ENCODE measurements around the gene DAB2IP.
A peak's percentile ranks its signal among the peaks of the same experiment; 100 is the strongest.
"Not testable (repeated sequence)": the region's sequence is repeated elsewhere in the genome, so short reads cannot be mapped to it uniquely, and the experiment has no call there.

The DAB2IP gene

DNA sequence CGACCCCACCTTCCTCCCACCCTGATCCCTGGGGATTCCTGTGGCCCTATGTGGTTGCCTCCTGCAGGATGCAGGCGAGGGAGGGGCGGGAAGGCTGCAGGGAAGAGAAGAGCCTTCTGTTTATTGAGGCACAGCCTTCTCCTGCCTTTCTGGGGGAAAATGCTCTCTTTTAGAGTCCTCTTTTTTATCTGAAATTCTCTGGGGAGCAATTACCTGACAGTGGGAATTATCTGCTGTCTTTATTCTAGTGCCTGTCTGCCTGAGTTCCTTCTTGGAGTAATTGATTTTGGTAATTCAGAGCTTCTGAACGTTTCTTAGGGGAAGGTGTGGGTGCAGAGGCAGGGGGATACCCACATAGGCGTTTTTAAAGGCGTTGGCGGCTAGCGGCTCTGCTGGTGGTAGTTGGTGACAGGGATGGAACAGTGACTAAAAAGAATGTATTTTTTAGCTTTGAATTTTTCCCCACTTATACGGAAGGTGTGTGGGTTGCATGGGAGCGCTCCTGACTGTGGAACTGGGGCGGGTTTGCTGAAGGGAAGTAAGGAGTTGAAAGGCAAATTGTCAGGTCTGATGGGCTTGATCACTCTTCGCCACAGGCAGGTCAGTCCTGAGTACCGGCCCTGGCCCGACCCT is 35.2 kb upstream of the DAB2IP start:
- intact Hi-C loops (cut with DNase I; ENCODE audit: low total_unique reads), result no loop called here
- no peak for DNase-seq

DNA sequence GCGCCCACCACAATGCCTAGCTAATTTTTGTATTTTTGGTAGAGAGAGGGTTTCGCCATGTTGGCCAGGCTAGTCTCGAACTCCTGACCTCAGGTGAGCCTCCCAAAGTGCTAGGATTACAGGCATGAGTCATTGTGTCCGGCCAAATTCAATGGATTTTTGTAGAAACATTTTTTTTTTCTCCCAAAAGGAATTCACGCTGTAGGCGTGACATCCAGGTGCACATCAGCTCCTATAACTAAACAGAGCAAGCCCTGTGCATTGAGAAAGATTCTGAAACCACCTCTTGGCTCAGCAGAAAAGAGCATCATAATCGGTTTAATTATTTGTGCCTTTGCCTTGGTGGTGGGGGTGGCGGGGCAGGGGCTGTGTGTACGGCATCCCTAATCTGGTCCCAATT is 32.9 kb upstream of the DAB2IP start:
- Histone ChIP-seq H3K27ac (no peak overlapping the region), H3K9me3 (no peaks in the 10 kb centered on the region), H3K4me3 (no peak overlapping the region), H3K27me3 (no peaks in the 10 kb centered on the region), H3K4me1 (peaks cover 0 to 11% (median 5%) of the 10 kb centered on the region in 4 donors), H3K36me3 (no peaks in the 10 kb centered on the region)
- intact Hi-C loops (cut with DNase I; ENCODE audit: low total_unique reads), result no loop called here
- no peak for TF ChIP-seq CTCF (IDR thresholded peaks at IDR 0.05)
- DNase-seq, result no peak

More for the DNA sequence above, 35.2 kb upstream of the DAB2IP start:
- Histone ChIP-seq H3K27ac (no peak overlapping the region), H3K4me1 (peaks cover 0 to 23% (median 12%) of the 10 kb centered on the region in 4 donors), H3K9me3 (no peaks in the 10 kb centered on the region), H3K36me3 (no peaks in the 10 kb centered on the region), H3K4me3 (no peak overlapping the region), H3K27me3 (no peaks in the 10 kb centered on the region)
- TF ChIP-seq CTCF (IDR thresholded peaks at IDR 0.05), result no peak

GRCh38 chr9:121618910-121619309 is 32.5 kb upstream of the DAB2IP start:
- H3K27ac ChIP-seq; DNase-seq; H3K9me3 ChIP-seq; H3K4me1 ChIP-seq; H3K4me3 ChIP-seq; H3K36me3 ChIP-seq; H3K27me3 ChIP-seq; intact Hi-C loops (cut with DNase I; ENCODE audit: low total_unique reads): not testable (repeated sequence)

DNA sequence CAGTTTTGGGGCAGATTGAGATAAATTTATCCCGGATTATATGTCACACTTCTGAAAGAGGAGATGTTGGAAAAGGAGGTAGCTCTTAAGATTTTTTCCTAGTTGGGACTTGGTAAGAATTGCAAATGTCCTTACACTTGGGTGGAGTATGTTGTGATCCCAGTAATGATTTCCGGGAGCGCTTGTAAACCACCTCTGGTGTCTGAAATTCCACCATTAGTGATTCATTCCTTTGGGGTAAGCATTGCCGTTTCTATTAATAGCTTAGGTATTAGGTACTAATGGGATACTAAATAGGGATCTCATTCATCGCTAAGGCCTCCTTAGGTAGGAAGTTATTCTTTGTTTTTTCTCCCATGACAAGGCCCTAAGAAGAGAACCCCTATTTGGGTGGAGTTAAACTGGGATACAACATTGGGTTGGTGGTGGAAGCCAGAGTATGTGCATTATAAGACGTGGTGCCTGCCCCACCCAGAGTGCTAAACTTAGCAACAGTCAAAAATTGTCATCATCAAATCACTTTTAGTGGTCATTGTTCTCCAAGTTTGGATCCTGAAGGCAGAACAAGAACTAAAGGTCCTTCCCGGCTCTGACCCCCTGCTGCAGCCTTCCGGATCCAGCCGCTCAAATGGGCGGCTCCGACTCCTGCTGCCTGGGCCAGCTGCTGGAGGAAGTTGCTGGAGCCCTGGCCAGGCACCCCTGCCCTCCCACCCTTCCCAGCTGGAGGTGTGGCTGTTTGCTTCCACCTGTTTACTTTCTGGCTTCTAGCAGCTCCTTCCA is 31.7 kb upstream of the DAB2IP start:
- H3K27ac ChIP-seq, result no peak overlapping the region
- intact Hi-C loops (cut with DNase I; ENCODE audit: low total_unique reads), result no loop called here
- DNase-seq, result no peak

DNA sequence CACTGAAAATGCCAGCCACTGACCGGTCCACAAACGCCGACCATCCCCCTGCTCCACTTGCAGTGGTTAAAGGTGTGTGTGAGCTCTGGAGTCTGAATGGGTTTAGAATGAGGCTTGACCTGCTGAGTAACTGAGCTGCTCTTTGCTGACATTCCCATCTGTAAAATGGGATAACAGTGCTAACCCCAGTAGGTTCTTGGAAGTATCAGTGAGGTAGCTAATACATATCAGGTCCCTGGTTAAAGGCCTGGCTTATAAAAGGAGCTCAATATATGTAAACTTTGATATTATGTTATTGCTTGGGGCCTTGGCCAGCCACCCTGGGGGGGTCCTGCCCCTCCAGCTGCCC is 31.1 kb upstream of the DAB2IP start:
- Histone ChIP-seq H3K27ac (no peak overlapping the region), H3K4me3 (no peak overlapping the region), H3K27me3 (no peaks in the 10 kb centered on the region), H3K36me3 (no peaks in the 10 kb centered on the region), H3K4me1 (peaks cover 0 to 7% (median 3%) of the 10 kb centered on the region in 4 donors), H3K9me3 (no peaks in the 10 kb centered on the region)
- DNase-seq, result no peak
- TF ChIP-seq CTCF (IDR thresholded peaks at IDR 0.05), result no peak
- intact Hi-C loops (cut with DNase I; ENCODE audit: low total_unique reads), result no loop called here

More for the DNA sequence above, 31.7 kb upstream of the DAB2IP start:
- H3K27me3 ChIP-seq, result no peaks in the 10 kb centered on the region
- no peaks in the 10 kb centered on the region for H3K9me3 ChIP-seq
- H3K36me3 ChIP-seq, result no peaks in the 10 kb centered on the region
- TF ChIP-seq CTCF (IDR thresholded peaks at IDR 0.05), result no peak
- H3K4me1 ChIP-seq, result peaks cover 0 to 7% (median 3%) of the 10 kb centered on the region in 4 donors
- no peak overlapping the region for H3K4me3 ChIP-seq

GRCh38 chr9:121620777-121621449 is 30.5 kb upstream of the DAB2IP start:
- Histone ChIP-seq H3K27ac (no peak overlapping the region), H3K4me3 (no peak overlapping the region), H3K27me3 (no peaks in the 10 kb centered on the region), H3K36me3 (no peaks in the 10 kb centered on the region), H3K4me1 (peaks cover 0 to 10% (median 3%) of the 10 kb centered on the region in 4 donors), H3K9me3 (no peaks in the 10 kb centered on the region)
- no peak for DNase-seq
- intact Hi-C loops (cut with DNase I; ENCODE audit: low total_unique reads), result no loop called here
- peak in 1 of 2 experiments; percentile 33 for TF ChIP-seq CTCF (IDR thresholded peaks at IDR 0.05)

Data from tibial artery (tissue), 4 donors.